Epithelial cell of prostate (primary cell): ENCODE results near the gene SEM1.
"Not testable (repeated sequence)": the region's sequence is repeated elsewhere in the genome, so short reads cannot be mapped to it uniquely, and the experiment has no call there.

ENCODE experiments used
- DNase-seq: peaks from one replicate; pipeline ENCODE4 v3.0.0-alpha.2; 2011; ENCODE audit warnings: low read depth, low spot score
- H3K27ac ChIP-seq: fragments of 450-650 bp; 2 replicates; pipeline ENCODE4 v1.5.1; 2017; ENCODE audit warnings: mild to moderate bottlenecking

SEM1 gene

DNA sequence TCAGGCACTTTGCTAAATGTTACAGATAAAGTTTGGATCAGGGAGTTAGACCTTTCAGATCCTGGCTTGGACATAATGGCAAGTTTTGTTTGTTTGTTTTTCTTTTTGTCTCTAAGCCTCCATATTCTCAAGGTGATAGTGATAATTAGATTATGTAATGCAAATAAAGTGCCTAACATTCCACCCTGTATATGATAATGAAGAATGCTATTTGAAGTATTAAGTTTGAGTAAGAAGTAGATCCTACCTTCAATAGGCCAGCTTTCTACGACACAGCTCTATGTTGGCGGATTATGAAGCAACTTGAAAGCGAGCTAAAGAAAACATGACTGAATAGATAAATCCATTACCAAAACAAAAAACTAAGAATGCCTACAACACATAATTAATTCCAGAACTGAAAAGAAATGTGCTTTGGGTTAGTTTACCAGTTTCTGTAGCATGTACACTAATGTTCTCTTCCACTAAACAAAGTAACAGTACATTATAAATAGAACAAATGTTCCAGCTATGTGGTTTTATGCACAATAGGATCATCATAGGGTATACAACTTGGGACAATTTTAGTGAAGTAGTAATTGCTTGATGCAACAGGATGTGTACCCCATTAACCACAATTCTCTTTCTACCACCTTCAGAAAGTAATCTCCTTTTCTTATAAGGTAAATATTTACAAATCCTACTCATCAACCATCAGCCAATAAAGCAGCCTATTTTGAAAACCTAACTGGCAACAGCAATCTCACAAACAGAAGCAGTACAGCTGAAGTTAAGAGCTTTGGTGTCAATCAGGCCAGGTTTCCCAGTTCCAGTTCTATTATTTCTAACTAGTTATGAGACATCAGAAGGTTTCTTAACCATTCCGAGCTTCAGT, 1.5 kb downstream of the SEM1 start:
- peak overlapping the region; percentile 94 for H3K27ac ChIP-seq

DNA sequence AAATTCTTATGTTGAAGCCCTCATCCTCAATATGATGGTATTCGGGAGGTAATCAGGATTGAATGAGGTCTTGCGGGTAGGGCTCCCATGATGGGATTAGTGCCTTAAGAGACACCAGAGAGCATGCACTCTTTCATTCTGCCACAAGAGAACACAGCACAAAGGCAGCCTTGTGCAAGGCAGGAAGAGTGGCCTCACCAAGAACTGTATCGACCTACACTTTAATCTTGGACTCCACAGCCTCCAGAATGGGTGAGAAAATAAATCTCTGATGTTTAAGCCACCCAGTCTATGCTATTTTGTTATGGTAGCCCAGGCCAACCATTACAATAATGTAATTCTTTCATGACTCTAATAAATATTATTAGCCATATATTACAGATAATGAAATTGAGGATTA, 8.4 kb downstream of the SEM1 start:
- no peak overlapping the region for H3K27ac ChIP-seq

More for the DNA sequence above, 1.5 kb downstream of the SEM1 start:
- DNase-seq: no peak

DNA sequence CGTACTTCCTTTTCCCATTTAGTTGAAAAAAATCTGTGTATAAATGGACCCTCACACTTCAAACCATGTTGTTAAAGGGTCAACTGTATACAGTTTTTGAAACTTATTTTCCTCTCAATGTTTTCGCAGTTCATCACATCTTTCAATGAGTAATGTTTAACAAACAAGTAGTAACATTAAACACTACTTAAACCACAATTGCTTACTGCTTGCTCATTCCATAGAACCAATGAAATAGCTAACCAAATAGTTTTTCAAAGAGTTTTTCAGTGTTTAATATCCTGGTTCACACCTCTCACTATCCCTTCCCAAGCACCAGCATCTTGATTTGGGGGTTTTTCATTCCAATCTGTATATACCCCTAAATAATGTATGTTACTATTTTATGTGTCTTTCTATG, 9.1 kb downstream of the SEM1 start:
- no peak for DNase-seq
- H3K27ac ChIP-seq: no peak overlapping the region

More for the DNA sequence above, 8.4 kb downstream of the SEM1 start:
- no peak for DNase-seq

DNA sequence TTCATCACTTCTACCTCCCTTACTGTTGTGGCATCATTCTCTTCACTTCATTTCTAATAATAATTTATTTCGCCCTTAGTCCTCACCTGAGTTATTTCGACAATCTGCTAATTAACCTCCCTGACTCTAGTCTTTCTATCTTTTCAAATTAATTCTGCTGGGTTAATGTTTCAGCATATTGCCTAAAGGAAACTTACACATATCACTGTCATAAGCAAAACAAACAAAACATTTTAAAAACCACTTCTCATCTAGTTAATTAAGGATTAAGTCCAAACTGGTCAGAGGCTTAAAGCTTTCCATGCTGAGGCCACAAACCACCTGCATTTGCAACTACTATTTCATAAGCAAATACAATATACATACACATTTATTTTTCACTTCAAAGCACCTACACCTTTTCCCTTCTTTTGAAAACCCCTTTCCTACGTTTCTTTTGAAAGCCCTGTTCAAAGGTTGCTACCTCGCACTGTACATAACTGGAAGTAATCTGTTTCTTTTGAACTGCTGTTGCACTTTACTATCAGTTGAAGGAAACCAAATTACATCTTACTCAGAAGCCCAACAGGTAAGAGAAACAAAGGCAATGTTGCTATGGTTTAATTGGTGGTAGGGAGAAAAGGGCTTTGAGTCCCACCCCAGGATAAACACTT, 10.3 kb downstream of the SEM1 start:
- H3K27ac ChIP-seq: no peak overlapping the region
- no peak for DNase-seq

DNA sequence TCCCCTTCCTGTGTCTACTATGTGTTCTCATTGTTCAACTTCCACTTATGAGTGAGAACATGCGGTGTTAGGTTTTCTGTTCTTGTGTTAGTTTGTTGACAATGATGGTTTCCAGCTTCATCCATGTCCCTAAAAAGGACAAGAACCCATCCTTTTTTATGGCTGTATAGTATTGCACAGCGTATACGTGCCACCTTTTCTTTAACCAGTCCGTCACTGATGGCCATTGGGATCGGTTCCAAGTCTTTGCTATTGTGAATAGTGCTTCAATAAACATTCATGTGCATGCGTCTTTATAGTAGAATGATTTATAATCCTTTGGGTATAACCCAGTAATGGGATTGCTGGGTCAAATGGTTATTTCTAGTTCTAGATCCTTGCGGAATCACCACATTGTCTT, 11.2 kb downstream of the SEM1 start:
- not testable (repeated sequence) for DNase-seq

DNA sequence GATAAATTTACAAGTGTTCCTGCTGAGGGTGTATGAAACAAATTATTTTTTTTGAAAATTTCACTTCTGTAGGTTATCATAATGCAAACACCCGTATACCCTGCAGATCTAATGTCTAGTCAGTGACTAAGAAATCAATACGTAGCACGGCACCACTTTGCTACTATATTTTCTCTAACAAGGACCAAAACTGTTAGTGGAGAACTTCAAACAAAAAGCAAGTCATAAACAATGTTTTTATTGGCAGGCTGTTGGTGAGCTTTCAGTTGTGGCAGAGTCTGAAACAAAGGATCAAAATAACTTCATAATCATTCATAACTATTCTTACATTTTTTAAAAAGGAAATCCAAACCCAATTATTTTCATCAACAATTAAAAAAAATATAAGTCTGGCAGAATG, 11.8 kb downstream of the SEM1 start:
- H3K27ac ChIP-seq: no peak overlapping the region
- no peak for DNase-seq

More for the DNA sequence above, 11.2 kb downstream of the SEM1 start:
- not testable (repeated sequence) for H3K27ac ChIP-seq

DNA sequence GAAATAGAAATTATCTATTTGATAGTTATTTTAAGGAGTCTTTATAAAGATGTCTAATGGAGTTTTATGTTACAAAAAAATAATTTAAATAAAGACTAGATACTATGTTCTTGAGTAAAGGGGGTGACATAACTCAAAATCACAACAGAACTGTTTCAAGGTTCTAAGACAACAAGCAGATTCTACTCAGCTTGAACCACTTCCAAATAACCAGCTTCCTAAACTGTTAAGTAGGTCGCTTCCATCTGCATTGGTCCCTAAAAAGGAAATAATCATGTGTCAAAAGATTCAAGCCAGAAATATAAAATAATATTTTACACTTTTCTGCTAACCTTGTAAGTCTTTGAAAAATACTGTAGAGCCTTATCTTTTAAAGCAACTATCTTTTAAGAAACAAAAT, 14.1 kb downstream of the SEM1 start:
- DNase-seq: no peak
- H3K27ac ChIP-seq: no peak overlapping the region

DNA sequence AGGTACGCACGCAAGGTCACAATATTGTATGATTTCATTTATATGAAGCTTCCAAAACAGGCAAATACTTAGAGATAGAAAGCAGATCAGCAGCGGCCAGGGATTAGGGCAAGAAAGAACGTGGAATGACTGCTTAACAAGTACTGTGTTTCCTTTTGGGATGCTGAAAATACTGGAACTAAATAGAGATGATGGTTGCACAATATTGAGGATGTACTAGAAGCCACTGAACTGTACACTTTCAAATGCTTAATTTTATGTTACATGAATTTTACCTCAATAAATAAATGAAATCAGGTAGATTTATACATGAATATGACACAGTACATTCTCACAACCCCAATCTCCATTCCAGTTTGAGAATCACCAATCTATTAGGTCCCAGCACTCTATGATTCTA, 15.6 kb downstream of the SEM1 start:
- no peak overlapping the region for H3K27ac ChIP-seq
- no peak for DNase-seq

DNA sequence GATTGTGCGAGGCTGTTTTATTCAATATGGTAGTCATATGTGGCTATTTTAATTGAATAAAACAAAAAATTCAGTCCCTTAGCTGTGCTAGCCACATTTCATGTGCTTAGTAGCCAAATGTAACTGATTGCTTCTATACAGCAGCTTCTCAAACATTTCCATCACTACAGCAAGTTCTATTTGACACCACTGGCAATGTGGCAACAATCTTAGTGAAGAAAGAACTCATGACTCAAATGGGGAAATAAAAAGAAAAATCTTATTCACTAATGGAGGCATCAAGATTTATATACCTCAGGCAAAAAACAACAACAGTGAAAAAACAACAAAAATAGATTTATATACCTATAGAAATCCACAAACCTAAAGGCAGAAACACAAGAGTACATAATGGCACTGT, 17.9 kb downstream of the SEM1 start:
- DNase-seq: no peak
- no peak overlapping the region for H3K27ac ChIP-seq

DNA sequence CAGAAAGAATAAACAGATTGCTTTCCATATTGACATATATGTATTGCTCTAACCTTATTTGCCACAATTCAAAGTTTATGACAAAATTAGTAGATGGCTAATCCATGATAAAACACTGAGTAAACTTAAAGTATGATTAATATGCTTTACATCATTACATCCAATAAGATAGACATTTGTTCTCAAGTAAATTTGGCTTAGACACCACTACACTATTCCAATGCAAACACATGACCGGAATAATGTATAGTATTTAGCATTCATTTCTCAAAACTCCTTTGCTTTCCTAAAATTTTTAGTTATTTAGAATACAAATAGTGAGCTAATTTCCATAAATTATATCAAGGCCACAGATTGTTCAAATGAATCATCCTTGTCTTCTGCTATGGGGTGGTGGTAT, 20.2 kb downstream of the SEM1 start:
- DNase-seq: no peak
- H3K27ac ChIP-seq: no peak overlapping the region

DNA sequence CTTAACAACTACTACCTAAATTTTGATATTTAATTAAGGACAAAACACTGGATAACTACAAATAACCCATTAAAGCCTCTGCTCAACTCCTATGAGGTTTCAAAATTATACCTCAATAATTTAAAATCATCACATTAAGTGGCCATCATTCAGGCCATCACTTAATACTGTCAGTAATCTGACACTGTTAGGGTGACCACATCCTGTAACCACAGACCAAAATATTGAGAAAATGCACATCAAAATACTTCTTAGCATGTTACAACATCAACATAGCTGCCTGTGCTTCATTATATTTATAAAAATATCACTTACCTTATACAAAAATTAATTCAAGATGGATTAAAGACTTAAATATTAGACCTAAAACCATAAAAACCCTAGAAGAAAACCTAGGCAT, 23.3 kb downstream of the SEM1 start:
- no peak for DNase-seq
- no peak overlapping the region for H3K27ac ChIP-seq

DNA sequence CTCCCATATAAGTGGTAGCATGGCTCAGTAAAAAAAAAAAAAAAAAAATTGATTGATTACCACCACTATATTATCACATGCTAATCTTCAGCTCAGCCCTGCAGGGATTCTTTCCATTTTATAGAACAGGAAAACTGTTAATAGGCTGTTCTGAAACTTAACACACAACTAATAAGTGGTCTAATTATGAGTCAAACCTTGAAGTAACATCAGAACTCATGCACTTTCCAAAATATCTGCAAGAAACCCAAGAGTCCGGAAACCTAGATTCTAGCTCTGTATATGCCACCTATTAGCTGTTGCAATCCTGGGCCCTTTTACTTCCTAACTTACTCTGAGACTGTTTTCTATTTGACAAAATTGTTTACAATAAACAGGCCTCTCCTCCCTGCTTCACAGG, 23.9 kb downstream of the SEM1 start:
- H3K27ac ChIP-seq: no peak overlapping the region
- no peak for DNase-seq

DNA sequence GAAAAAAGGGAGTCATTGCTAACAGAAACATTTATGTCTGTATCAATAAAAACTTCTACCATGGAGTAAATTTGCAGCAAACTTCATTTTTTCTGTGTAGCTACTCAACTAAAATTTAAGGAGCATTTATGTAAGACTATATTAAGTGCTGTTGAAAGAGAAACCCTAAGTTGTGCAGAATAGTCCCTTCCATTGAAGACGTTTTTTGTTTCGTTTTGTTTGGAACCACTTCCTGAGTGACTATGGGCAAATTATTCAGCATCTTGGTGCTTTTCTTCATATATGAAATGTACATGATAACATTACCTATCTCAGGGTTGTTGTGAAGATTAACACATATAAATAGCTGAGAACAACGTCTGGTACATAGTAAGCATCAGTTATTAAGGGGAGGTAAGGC, 24.3 kb downstream of the SEM1 start:
- DNase-seq: no peak
- no peak overlapping the region for H3K27ac ChIP-seq

DNA sequence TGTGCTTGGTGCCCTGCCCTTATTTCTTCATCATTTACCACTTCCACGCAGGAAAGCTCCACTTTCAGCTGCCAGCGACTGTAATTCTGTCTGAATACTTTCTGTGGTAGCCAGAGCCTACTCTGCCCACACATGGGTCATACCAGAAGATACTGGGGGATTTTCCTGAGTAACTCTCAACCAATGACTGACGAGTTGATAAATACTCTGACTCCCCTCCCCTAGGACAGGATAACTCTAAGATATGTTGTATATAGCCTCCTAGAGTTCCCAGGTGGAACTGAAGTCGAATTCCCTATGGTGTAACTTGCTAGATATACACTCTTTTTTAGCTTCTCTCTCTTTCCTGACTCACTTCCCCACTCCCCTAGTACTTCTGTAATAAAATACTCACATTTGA, 29.8 kb downstream of the SEM1 start:
- no peak for DNase-seq
- no peak overlapping the region for H3K27ac ChIP-seq

DNA sequence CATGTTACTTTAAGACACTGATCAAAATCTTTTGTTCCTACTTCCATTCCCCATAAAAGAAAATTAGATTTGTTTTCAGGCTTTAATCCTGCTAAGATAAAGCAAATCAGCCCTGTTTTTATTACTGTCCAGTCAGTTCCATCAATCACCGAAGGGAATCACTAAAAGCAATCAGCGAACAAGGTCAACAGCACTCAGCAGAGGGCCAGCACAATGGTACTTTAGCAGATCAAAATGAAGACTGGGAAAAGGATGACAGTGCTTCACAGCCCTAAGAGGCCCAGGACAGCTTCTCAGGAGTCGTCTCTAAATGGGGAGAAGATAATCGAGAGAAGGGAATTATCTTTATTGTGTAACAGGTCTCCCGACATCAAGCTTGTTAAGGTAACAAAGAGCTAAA, 32.7 kb downstream of the SEM1 start:
- no peak for DNase-seq
- no peak overlapping the region for H3K27ac ChIP-seq

DNA sequence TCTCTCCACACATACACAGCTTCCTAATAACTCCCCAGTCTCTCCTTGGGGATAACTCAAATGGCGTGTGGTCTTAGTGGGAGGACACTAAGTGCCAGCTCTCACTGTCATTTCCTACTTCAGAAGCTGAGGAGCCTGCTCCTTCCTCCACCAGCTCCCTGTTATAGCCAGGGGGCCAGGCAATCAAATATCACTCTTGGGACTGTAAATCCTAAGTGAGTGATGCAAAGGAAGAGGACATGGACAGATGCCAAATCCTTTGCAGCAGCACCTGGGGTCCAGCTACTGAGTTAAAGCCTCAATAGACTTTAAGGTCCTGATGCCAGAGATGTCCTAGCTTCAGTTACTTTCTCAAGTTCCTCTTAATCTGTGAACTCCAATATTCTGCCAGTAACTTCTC, 34.1 kb downstream of the SEM1 start:
- H3K27ac ChIP-seq: no peak overlapping the region
- DNase-seq: no peak

DNA sequence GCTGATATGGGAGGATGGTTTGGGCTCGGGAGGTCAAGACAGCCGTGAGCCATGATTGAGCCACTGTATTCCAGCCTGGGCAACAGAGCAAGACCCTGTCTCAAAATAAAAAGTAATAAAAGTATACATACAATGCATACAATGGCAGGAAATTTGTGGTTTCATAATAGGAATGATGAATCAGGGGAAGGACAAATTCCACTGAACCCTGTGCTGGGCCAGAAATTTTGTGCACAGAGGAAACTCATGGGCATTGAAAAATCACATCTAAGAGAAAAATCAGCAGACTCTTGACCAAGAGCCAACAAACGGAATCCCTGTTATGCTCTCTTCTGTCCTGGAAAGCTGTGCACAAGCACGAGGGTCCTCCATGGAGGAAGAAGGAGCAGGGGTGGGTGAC, 35.1 kb downstream of the SEM1 start:
- DNase-seq: no peak
- H3K27ac ChIP-seq: no peak overlapping the region

DNA sequence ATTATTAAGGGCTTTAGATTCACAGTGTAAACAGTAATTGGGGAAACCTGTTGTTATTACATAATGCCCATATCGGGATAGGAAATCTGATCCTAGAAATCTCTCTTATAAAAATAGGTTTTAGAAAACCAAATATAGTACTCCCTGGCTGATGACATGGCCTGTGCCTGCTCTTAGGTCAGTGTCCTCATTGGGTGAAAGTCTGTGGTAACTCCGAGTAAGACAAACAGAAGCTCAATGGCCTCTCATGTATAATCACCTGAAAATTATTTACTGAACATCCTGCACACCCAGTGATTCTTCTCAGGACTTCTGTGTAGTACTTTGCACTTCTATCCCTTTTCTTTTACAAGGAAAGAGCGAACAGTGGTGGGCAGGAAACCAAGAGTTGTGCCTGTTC, 37.8 kb downstream of the SEM1 start:
- DNase-seq: no peak
- H3K27ac ChIP-seq: no peak overlapping the region

DNA sequence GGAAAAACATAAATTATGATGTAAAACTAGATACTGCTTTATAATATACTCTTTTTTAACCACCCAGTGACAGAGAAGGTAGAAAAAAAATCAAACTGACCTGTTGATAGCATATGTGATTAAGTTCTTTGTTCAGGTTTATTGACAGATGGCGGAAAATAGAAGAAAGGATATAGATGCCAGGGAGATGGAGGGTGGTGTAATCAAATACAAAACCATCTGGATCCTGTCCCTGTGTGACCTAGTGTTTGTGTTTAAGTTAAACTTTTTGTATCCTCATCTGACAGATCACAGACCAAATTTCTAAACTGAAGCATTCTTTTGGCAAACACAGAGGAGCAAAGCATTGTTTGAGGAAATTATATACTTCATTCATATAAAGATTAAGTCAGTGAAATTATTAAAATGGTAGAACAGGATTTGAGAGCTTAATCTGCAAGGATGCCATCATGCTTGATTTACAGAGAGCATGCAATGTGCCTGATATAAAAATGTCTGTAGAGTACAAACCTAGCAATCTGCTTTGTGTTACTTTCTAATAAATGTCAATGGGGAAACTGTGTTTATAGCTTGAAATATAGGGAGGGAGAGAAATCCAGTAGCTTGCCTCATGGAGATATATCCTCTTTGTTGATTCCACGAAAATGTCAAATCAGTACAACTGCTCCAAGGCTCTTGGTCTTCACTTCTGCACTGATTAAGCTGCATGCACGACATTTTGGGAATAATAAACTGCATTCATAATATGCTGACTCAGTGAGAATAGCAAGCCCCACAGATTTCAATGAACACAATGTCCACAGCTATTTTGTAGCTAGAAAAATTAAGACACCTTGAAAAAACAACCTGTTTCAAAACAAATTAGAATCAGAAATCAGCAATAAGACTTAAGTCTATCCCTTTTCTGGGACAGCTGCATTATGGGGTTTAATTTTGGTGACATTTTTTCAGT, 39.0 kb downstream of the SEM1 start:
- H3K27ac ChIP-seq: no peak overlapping the region

DNA sequence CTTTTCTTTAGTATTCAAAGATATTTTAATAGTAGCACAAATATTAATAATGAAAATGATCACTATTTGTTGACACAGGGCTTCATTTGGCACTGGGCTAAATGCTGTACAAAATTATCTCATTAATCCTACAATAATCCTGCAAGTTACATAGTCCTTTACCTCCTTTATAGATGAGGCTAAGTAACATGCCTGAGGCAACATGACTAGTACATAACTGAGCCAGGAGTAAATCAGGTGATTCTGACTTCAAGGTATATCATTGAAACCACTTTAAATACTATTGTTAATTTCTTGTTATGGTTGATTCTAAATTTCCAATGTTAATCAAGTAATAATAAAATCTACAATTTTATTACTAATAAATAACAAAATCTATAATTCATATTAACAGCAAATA, 39.8 kb downstream of the SEM1 start:
- H3K27ac ChIP-seq: no peak overlapping the region
- DNase-seq: peak; percentile 43

More for the DNA sequence above, 39.0 kb downstream of the SEM1 start:
- no peak for DNase-seq

DNA sequence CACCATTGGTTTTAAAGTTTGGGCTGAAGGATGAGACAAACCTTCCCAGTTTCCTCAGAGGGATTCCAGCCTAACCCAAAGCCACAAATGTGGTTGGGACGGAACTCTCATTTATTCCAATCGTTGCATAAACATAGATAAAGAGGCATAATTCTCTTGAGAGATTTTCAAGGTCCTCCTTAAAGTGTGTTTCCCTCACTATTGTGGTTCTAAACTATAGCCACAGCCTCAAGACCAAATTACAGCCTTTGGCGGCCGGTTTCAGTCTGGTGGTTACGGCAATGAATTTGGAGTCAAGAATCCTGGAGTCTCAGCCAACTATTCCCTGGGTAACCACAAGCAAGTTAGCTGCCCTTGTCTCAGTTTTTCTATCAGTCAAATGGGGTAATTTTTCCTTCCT, 42.6 kb downstream of the SEM1 start:
- DNase-seq: no peak
- no peak overlapping the region for H3K27ac ChIP-seq
